Mesenchymal stem cell (in vitro differentiated cells and primary cell): Measurements from ENCODE around the gene CROCC2.

Experiments
- DNase-seq: peaks from one replicate; pipeline ENCODE4 v3.0.0-alpha.2; 2013
- H2AFZ ChIP-seq: one replicate; pipeline ENCODE4 v1.6.1; 2013; ENCODE audit warnings: low read depth, mild to moderate bottlenecking, control low read depth, inconsistent platforms, low read length, moderate library complexity
- H2AK5ac ChIP-seq: 2 replicates; pipeline ENCODE4 v1.6.1; 2013; ENCODE audit warnings: low read length, moderate library complexity, mild to moderate bottlenecking, inconsistent platforms; ENCODE audit not compliant: severe bottlenecking
- H2BK120ac ChIP-seq: one replicate; pipeline ENCODE4 v1.6.1; 2013; ENCODE audit warnings: low read depth, mild to moderate bottlenecking, inconsistent platforms, low read length, moderate library complexity
- H2BK12ac ChIP-seq, 2 experiments: one replicate each; pipeline ENCODE4 v1.6.1; 2013; ENCODE audit warnings: inconsistent platforms in 2 of 2, low read length in 2 of 2, mild to moderate bottlenecking in 2 of 2, moderate library complexity in 2 of 2, control low read depth in 1 of 2
- H2BK15ac ChIP-seq: one replicate; pipeline ENCODE4 v1.6.1; 2013; ENCODE audit warnings: mild to moderate bottlenecking, low read depth, inconsistent platforms; ENCODE audit not compliant: poor library complexity, severe bottlenecking
- H2BK5ac ChIP-seq: 2 replicates; pipeline ENCODE4 v1.6.1; 2013; ENCODE audit warnings: low read depth, mild to moderate bottlenecking, low read length, control low read depth, inconsistent platforms; ENCODE audit not compliant: poor library complexity, severe bottlenecking
- H3K14ac ChIP-seq, 2 experiments: one replicate each; pipeline ENCODE4 v1.6.1; 2013; ENCODE audit warnings: inconsistent platforms in 2 of 2, low read length in 2 of 2, control low read depth in 1 of 2, mild to moderate bottlenecking in 1 of 2, moderate library complexity in 1 of 2
- H3K18ac ChIP-seq, 2 experiments: one replicate each; pipeline ENCODE4 v1.6.1; 2013; ENCODE audit warnings: inconsistent platforms in 2 of 2, low read length in 2 of 2, control low read depth in 1 of 2, low read depth in 1 of 2, mild to moderate bottlenecking in 1 of 2
- H3K23ac ChIP-seq, 2 experiments: one replicate each; pipeline ENCODE4 v1.6.1; 2013; ENCODE audit warnings: inconsistent platforms in 2 of 2, low read length in 2 of 2, mild to moderate bottlenecking in 2 of 2, moderate library complexity in 2 of 2, control low read depth in 1 of 2
- H3K27ac ChIP-seq: 2 replicates; pipeline ENCODE4 v1.5.1; 2013; ENCODE audit warnings: mild to moderate bottlenecking, moderate library complexity, low read length, control low read depth, inconsistent platforms; ENCODE audit not compliant: poor library complexity, severe bottlenecking
- H3K27me3 ChIP-seq, 2 experiments: 2 replicates each; pipeline versions ENCODE4 v1.6.1 to v1.7.0; 2013; ENCODE audit warnings: low read length in 2 of 2, mild to moderate bottlenecking in 2 of 2, moderate library complexity in 2 of 2, control low read depth in 1 of 2, inconsistent platforms in 1 of 2; ENCODE audit not compliant: control insufficient read depth in 1 of 2, insufficient read depth in 1 of 2
- H3K36me3 ChIP-seq, 2 experiments: 2 replicates each; pipeline versions ENCODE4 v1.6.1 to v1.7.0; 2013; ENCODE audit warnings: low read length in 2 of 2, control low read depth in 1 of 2, inconsistent platforms in 1 of 2, low read depth in 1 of 2, mild to moderate bottlenecking in 1 of 2; ENCODE audit not compliant: insufficient read depth in 2 of 2, control insufficient read depth in 1 of 2
- H3K4ac ChIP-seq, 2 experiments: one replicate each; pipeline ENCODE4 v1.6.1; 2013; ENCODE audit warnings: inconsistent platforms in 2 of 2, low read length in 2 of 2, mild to moderate bottlenecking in 2 of 2, moderate library complexity in 2 of 2, control low read depth in 1 of 2, low read depth in 1 of 2
- H3K4me1 ChIP-seq: 2 replicates; pipeline ENCODE4 v1.6.1; 2013; ENCODE audit warnings: low read depth, low read length, control low read depth; ENCODE audit not compliant: control insufficient read depth, insufficient read depth
- H3K4me2 ChIP-seq: 2 replicates; pipeline ENCODE4 v1.6.1; 2013; ENCODE audit warnings: low read length, mild to moderate bottlenecking, inconsistent platforms; ENCODE audit not compliant: poor library complexity, severe bottlenecking
- H3K4me3 ChIP-seq, 2 experiments: 2 replicates each; pipeline versions ENCODE4 v1.5.1 to v1.7.0; 2013; ENCODE audit warnings: low read length in 2 of 2, mild to moderate bottlenecking in 2 of 2, control low read depth in 1 of 2, low read depth in 1 of 2; ENCODE audit not compliant: insufficient read depth in 1 of 2
- H3K79me1 ChIP-seq: replicated peaks from 2 replicates; pipeline ENCODE4 v1.6.1; 2013; ENCODE audit warnings: mild to moderate bottlenecking, control low read depth, low read length, inconsistent platforms; ENCODE audit not compliant: poor library complexity, severe bottlenecking
- H3K9ac ChIP-seq: 2 replicates; pipeline ENCODE4 v1.7.0; 2013; ENCODE audit warnings: mild to moderate bottlenecking, low read length, moderate library complexity
- H3K9me3 ChIP-seq: 2 replicates; pipeline ENCODE4 v1.7.0; 2013; ENCODE audit warnings: mild to moderate bottlenecking, low read length; ENCODE audit not compliant: control insufficient read depth
- H4K8ac ChIP-seq: one replicate; pipeline ENCODE4 v1.6.1; 2013; ENCODE audit warnings: inconsistent platforms, mild to moderate bottlenecking, low read length, moderate library complexity
- H4K91ac ChIP-seq: one replicate; pipeline ENCODE4 v1.6.1; 2013; ENCODE audit warnings: mild to moderate bottlenecking, low read length, inconsistent platforms
- WGBS: methylation state at CpG from one replicate; pipeline ENCODE4 v1.1.7; 2013; ENCODE audit warnings: mixed read lengths; 5-methylcytosine and 5-hydroxymethylcytosine counted together

The CROCC2 gene

GRCh38 chr2:240874715-240875227 is 31.4 kb upstream of the CROCC2 start:
- Histone ChIP-seq H3K4me2 (no peak overlapping the region), H2BK120ac (no peak overlapping the region), H4K91ac (no peak overlapping the region), H2BK5ac (no peak overlapping the region), H2AFZ (no peak overlapping the region), H3K18ac (no peak overlapping the region), H3K36me3 (no peaks in the 10 kb centered on the region), H3K4me1 (peaks cover 3% of the 10 kb centered on the region), H3K9me3 (no peaks in the 10 kb centered on the region), H3K27me3 (peaks cover 0 to 47% of the 10 kb centered on the region in 2 experiments), H2BK15ac (no peak overlapping the region), H4K8ac (no peak overlapping the region), H2BK12ac (no peak overlapping the region), H3K14ac (no peak overlapping the region), H2AK5ac (no peak overlapping the region), H3K23ac (no peak overlapping the region), H3K4ac (no peak overlapping the region), H3K9ac (no peak overlapping the region), H3K79me1 (no peaks in the 10 kb centered on the region), H3K4me3 (no peak overlapping the region), H3K27ac (no peak overlapping the region)
- DNase-seq = no peak
- 85% methylated on average over 9 of the region's 12 CpGs for WGBS

- Histone ChIP-seq H2BK15ac (no peak overlapping the region), H3K23ac (no peak overlapping the region), H2BK12ac (no peak overlapping the region), H3K9ac (no peak overlapping the region), H3K18ac (no peak overlapping the region), H3K4ac (no peak overlapping the region), H3K4me3 (no peak overlapping the region), H2BK120ac (no peak overlapping the region), H3K36me3 (no peaks in the 10 kb centered on the region), H4K8ac (no peak overlapping the region), H3K14ac (no peak overlapping the region), H3K79me1 (no peaks in the 10 kb centered on the region), H2AFZ (no peak overlapping the region), H3K27me3 (peaks cover 0 to 41% of the 10 kb centered on the region in 2 experiments), H3K27ac (no peak overlapping the region), H2AK5ac (no peak overlapping the region), H3K4me1 (peaks cover 3% of the 10 kb centered on the region), H3K4me2 (no peak overlapping the region), H2BK5ac (no peak overlapping the region), H3K9me3 (no peaks in the 10 kb centered on the region), H4K91ac (no peak overlapping the region)
- DNase-seq = no peak
- WGBS = 81% methylated on average over 21 of the region's 22 CpGs
Observed at GRCh38 chr2:240875228-240876034, 30.7 kb upstream of the CROCC2 start.

GRCh38 chr2:240876035-240876474 is 30.1 kb upstream of the CROCC2 start:
- no peak overlapping the region for H2AK5ac ChIP-seq
- no peak overlapping the region for H3K27ac ChIP-seq
- DNase-seq = no peak
- no peak overlapping the region for H2AFZ ChIP-seq
- H2BK15ac ChIP-seq = no peak overlapping the region
- H3K4ac ChIP-seq = no peak overlapping the region
- peaks cover 0 to 40% of the 10 kb centered on the region in 2 experiments for H3K27me3 ChIP-seq
- H4K8ac ChIP-seq = no peak overlapping the region
- no peaks in the 10 kb centered on the region for H3K9me3 ChIP-seq
- H3K4me2 ChIP-seq = no peak overlapping the region
- H3K23ac ChIP-seq = no peak overlapping the region
- H3K4me3 ChIP-seq = no peak overlapping the region
- no peaks in the 10 kb centered on the region for H3K79me1 ChIP-seq
- no peak overlapping the region for H3K14ac ChIP-seq
- WGBS = 57% methylated on average over 7 of the region's 7 CpGs
- H2BK5ac ChIP-seq = no peak overlapping the region
- no peak overlapping the region for H2BK12ac ChIP-seq
- no peak overlapping the region for H2BK120ac ChIP-seq
- no peak overlapping the region for H4K91ac ChIP-seq
- H3K18ac ChIP-seq = no peak overlapping the region
- peaks cover 3% of the 10 kb centered on the region for H3K4me1 ChIP-seq
- no peak overlapping the region for H3K9ac ChIP-seq
- no peaks in the 10 kb centered on the region for H3K36me3 ChIP-seq

GRCh38 chr2:240876475-240877251 is 29.5 kb upstream of the CROCC2 start:
- no peak overlapping the region for H2BK5ac ChIP-seq
- no peak overlapping the region for H3K27ac ChIP-seq
- no peak overlapping the region for H3K9ac ChIP-seq
- H2AFZ ChIP-seq = no peak overlapping the region
- no peak overlapping the region for H4K8ac ChIP-seq
- no peak for DNase-seq
- no peak overlapping the region for H2BK12ac ChIP-seq
- no peaks in the 10 kb centered on the region for H3K36me3 ChIP-seq
- H4K91ac ChIP-seq = no peak overlapping the region
- 73% methylated on average over 16 of the region's 18 CpGs for WGBS
- H3K4ac ChIP-seq = no peak overlapping the region
- no peaks in the 10 kb centered on the region for H3K9me3 ChIP-seq
- H3K14ac ChIP-seq = no peak overlapping the region
- no peak overlapping the region for H2AK5ac ChIP-seq
- H3K79me1 ChIP-seq = no peaks in the 10 kb centered on the region
- peaks cover 0 to 38% of the 10 kb centered on the region in 2 experiments for H3K27me3 ChIP-seq
- no peak overlapping the region for H2BK120ac ChIP-seq
- H3K4me1 ChIP-seq = peaks cover 3% of the 10 kb centered on the region
- H3K4me2 ChIP-seq = no peak overlapping the region
- H2BK15ac ChIP-seq = no peak overlapping the region
- no peak overlapping the region for H3K23ac ChIP-seq
- no peak overlapping the region for H3K18ac ChIP-seq
- no peak overlapping the region for H3K4me3 ChIP-seq
